ENCODE results near the gene TOM1. TPM values are rescaled to one million over a fixed set of nuclear protein-coding genes. Genes with fewer than 3 reads are reported as not detected.

TOM1 gene
- total and polyA plus RNA-seq, 2 of the 13 experiments (the other 11 are each of a cell fraction or from before 2014, with no cell fraction given) = 30.8 to 87.3 TPM

DNA sequence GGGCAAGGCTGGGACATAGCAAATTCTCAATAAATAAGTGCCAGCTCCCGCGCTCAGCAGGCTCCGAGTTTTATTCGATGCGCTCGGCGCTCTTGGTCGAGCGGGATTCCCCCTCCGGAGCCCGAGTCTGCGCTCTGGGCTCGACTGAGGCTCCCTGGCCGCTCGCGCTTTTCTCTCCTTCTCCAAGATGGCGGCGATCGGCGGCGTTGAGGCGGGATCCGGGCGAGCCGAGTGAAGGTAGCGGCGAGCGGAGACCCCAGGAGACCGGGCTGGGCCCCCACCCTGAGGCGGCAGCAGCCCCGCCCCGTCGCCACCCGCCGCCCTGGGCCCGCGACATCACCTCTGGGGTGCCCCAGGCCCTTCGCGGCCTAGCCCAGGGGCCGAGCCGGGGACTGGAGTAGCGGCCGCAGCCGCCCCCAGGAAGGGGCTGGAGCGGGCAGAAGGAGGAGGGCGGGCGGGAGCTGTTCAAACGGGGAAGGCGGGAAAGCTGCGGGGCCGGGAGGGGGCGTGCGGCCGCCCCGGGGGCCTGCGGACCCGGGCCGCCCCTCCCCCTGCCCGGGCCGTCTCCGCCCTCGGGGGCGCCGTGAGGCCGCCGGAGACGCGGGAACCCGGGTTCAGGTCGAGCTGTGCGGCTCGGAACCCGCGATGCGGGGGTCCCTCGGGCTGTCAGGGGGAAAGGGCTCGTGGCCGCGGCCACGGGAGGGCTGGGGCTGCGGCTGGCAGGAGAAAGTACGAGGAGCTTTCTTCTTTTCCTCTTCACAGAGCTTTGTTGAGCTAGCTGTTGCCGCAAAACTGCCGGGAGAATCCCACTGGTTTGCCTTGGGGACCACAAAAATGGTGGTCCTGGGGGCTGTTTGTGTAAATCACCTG lies 42.1 kb upstream of the TOM1 start, which contains the start of gene HMGXB4 (continued):
- TF ChIP-seq, protein P1, sequence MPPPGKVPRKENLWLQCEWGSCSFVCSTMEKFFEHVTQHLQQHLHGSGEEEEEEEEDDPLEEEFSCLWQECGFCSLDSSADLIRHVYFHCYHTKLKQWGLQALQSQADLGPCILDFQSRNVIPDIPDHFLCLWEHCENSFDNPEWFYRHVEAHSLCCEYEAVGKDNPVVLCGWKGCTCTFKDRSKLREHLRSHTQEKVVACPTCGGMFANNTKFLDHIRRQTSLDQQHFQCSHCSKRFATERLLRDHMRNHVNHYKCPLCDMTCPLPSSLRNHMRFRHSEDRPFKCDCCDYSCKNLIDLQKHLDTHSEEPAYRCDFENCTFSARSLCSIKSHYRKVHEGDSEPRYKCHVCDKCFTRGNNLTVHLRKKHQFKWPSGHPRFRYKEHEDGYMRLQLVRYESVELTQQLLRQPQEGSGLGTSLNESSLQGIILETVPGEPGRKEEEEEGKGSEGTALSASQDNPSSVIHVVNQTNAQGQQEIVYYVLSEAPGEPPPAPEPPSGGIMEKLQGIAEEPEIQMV (CRISPR knock-in tag; IDR thresholded peaks at IDR 0.05; ENCODE audit: low read depth) = peak; percentile 54
- TF ChIP-seq KLF13 (CRISPR knock-in tag; IDR thresholded peaks at IDR 0.05) (no peak), NFKBIZ (CRISPR knock-in tag; IDR thresholded peaks at IDR 0.05) (peak; percentile 58; the same call in 1 of the 2 replicates), ZFP36 (IDR thresholded peaks at IDR 0.05; ENCODE audit: borderline replicate concordance, low read depth, low read length, partially characterized antibody) (no peak), POLR2AphosphoS5 (IDR thresholded peaks at IDR 0.05; ENCODE audit: low read depth, low read length) (peak; percentile 62; the same call in 1 of the 2 replicates), ATF7-NPFF (CRISPR knock-in tag; IDR thresholded peaks at IDR 0.05; ENCODE audit: low read depth) (peak; percentile 95), KAT2B (IDR thresholded peaks at IDR 0.05; ENCODE audit: borderline replicate concordance, low read depth, low read length) (no peak), ZBTB3 (CRISPR knock-in tag; IDR thresholded peaks at IDR 0.05; ENCODE audit: borderline replicate concordance, low read depth) (peak; percentile 84; the same call in 1 of the 2 replicates), POLR2G (IDR thresholded peaks at IDR 0.05; ENCODE audit: low read depth, low read length) (peak; percentile 85), BRD4 (CRISPR knock-in tag; IDR thresholded peaks at IDR 0.05) (peak; percentile 76; the same call in 1 of the 2 replicates), HNRNPUL1 (IDR thresholded peaks at IDR 0.05; ENCODE audit: low read depth, low read length) (no peak), KAT7 (CRISPR knock-in tag; IDR thresholded peaks at IDR 0.05; ENCODE audit: borderline replicate concordance) (peak; percentile 81), MTF2 (CRISPR knock-in tag; IDR thresholded peaks at IDR 0.05; ENCODE audit: borderline replicate concordance) (0 out of 2 replicates have a peak, but pooled peaks have one; percentile 42), SETDB1 (CRISPR knock-in tag; IDR thresholded peaks at IDR 0.05; ENCODE audit: borderline replicate concordance) (no peak)
- TF ChIP-seq, protein P2, sequence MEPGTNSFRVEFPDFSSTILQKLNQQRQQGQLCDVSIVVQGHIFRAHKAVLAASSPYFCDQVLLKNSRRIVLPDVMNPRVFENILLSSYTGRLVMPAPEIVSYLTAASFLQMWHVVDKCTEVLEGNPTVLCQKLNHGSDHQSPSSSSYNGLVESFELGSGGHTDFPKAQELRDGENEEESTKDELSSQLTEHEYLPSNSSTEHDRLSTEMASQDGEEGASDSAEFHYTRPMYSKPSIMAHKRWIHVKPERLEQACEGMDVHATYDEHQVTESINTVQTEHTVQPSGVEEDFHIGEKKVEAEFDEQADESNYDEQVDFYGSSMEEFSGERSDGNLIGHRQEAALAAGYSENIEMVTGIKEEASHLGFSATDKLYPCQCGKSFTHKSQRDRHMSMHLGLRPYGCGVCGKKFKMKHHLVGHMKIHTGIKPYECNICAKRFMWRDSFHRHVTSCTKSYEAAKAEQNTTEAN (CRISPR knock-in tag; conservative IDR thresholded peaks at IDR 0.05) = peak; percentile 76; the same call in 1 of the 2 replicates
- TF ChIP-seq, protein P3, sequence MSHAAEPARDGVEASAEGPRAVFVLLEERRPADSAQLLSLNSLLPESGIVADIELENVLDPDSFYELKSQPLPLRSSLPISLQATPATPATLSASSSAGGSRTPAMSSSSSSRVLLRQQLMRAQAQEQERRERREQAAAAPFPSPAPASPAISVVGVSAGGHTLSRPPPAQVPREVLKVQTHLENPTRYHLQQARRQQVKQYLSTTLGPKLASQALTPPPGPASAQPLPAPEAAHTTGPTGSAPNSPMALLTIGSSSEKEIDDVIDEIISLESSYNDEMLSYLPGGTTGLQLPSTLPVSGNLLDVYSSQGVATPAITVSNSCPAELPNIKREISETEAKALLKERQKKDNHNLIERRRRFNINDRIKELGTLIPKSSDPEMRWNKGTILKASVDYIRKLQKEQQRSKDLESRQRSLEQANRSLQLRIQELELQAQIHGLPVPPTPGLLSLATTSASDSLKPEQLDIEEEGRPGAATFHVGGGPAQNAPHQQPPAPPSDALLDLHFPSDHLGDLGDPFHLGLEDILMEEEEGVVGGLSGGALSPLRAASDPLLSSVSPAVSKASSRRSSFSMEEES (CRISPR knock-in tag; IDR thresholded peaks at IDR 0.05) = no peak; the same call in 1 of the 2 replicates
- TF ChIP-seq, protein P4, sequence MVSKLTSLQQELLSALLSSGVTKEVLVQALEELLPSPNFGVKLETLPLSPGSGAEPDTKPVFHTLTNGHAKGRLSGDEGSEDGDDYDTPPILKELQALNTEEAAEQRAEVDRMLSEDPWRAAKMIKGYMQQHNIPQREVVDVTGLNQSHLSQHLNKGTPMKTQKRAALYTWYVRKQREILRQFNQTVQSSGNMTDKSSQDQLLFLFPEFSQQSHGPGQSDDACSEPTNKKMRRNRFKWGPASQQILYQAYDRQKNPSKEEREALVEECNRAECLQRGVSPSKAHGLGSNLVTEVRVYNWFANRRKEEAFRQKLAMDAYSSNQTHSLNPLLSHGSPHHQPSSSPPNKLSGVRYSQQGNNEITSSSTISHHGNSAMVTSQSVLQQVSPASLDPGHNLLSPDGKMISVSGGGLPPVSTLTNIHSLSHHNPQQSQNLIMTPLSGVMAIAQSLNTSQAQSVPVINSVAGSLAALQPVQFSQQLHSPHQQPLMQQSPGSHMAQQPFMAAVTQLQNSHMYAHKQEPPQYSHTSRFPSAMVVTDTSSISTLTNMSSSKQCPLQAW (CRISPR knock-in tag; IDR thresholded peaks at IDR 0.05) = no peak
- TF ChIP-seq, protein P5, sequence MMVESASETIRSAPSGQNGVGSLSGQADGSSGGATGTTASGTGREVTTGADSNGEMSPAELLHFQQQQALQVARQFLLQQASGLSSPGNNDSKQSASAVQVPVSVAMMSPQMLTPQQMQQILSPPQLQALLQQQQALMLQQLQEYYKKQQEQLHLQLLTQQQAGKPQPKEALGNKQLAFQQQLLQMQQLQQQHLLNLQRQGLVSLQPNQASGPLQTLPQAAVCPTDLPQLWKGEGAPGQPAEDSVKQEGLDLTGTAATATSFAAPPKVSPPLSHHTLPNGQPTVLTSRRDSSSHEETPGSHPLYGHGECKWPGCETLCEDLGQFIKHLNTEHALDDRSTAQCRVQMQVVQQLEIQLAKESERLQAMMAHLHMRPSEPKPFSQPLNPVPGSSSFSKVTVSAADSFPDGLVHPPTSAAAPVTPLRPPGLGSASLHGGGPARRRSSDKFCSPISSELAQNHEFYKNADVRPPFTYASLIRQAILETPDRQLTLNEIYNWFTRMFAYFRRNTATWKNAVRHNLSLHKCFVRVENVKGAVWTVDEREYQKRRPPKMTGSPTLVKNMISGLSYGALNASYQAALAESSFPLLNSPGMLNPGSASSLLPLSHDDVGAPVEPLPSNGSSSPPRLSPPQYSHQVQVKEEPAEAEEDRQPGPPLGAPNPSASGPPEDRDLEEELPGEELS (CRISPR knock-in tag; IDR thresholded peaks at IDR 0.05) = peak; percentile 32; the same call in 1 of the 2 replicates
- TF ChIP-seq, protein P6, sequence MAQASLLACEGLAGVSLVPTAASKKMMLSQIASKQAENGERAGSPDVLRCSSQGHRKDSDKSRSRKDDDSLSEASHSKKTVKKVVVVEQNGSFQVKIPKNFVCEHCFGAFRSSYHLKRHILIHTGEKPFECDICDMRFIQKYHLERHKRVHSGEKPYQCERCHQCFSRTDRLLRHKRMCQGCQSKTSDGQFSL (CRISPR knock-in tag; IDR thresholded peaks at IDR 0.05) = 0 out of 2 replicates have a peak, but pooled peaks have one; percentile 18
